Keratinocyte (primary cell): ENCODE measurements around the gene FARSB.

Experiments
- EZH2 ChIP-seq: IDR thresholded peaks from one replicate; pipeline ENCODE4 v1.6.1; 2012; ENCODE audit warnings: inconsistent platforms, mild to moderate bottlenecking, low read length, moderate library complexity
- TF ChIP-seq, protein P1 (sequence below), 3 experiments: IDR thresholded peaks in 1 of 3; conservative IDR thresholded peaks in 1 of 3; optimal IDR thresholded peaks in 1 of 3; 2 replicates in 2 of 3; 3 replicates in 1 of 3; pipeline versions ENCODE3 to v1.5.1; 2011; ENCODE audit warnings: low read length in 3 of 3, mild to moderate bottlenecking in 3 of 3, moderate library complexity in 2 of 3, control low read depth in 1 of 3, inconsistent platforms in 1 of 3; ENCODE audit not compliant: insufficient read depth in 2 of 3; ENCODE audit errors: extremely low read depth in 1 of 3

DNA sequence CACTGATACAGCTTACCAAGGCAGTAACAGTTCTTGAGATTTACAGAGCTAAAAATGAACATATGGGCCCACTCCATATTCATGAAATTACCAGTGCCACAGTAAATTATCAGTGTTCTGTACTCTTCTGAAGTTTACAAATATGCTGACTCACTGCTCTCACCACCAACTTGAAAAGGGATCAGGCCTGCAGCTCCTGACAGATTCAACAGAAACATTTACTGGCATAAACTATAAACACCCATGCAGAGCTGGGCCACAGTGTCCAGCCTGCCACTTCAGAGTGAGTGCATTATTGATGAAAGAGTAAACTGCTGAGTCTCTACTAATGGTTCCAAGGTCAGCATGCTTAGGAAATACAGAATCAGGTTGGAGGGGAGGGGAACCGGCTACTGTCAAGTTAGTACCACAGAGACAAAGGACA is 83.1 kb downstream of the FARSB start:
- TF ChIP-seq, protein P1, sequence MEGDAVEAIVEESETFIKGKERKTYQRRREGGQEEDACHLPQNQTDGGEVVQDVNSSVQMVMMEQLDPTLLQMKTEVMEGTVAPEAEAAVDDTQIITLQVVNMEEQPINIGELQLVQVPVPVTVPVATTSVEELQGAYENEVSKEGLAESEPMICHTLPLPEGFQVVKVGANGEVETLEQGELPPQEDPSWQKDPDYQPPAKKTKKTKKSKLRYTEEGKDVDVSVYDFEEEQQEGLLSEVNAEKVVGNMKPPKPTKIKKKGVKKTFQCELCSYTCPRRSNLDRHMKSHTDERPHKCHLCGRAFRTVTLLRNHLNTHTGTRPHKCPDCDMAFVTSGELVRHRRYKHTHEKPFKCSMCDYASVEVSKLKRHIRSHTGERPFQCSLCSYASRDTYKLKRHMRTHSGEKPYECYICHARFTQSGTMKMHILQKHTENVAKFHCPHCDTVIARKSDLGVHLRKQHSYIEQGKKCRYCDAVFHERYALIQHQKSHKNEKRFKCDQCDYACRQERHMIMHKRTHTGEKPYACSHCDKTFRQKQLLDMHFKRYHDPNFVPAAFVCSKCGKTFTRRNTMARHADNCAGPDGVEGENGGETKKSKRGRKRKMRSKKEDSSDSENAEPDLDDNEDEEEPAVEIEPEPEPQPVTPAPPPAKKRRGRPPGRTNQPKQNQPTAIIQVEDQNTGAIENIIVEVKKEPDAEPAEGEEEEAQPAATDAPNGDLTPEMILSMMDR (optimal IDR thresholded peaks at IDR 0.05 in 1 of 3, IDR thresholded peaks at IDR 0.05 in 1 of 3, conservative IDR thresholded peaks at IDR 0.05 in 1 of 3; ENCODE audit: extremely low read depth in 1 of 3, insufficient read depth in 2 of 3, low read length in 3 of 3): no peak
- TF ChIP-seq EZH2: no peak
